Mesenchymal stem cell (in vitro differentiated cells and primary cell): ENCODE results near the gene ATG10.
"Not testable (repeated sequence)": the region's sequence is repeated elsewhere in the genome, so short reads cannot be mapped to it uniquely, and the experiment has no call there.

Experiments
- DNase-seq: peaks from one replicate; pipeline ENCODE4 v3.0.0-alpha.2; 2013
- H2AFZ ChIP-seq: one replicate; pipeline ENCODE4 v1.6.1; 2013; ENCODE audit warnings: low read depth, mild to moderate bottlenecking, control low read depth, inconsistent platforms, low read length, moderate library complexity
- H2AK5ac ChIP-seq: 2 replicates; pipeline ENCODE4 v1.6.1; 2013; ENCODE audit warnings: low read length, moderate library complexity, mild to moderate bottlenecking, inconsistent platforms; ENCODE audit not compliant: severe bottlenecking
- H2BK120ac ChIP-seq: one replicate; pipeline ENCODE4 v1.6.1; 2013; ENCODE audit warnings: low read depth, mild to moderate bottlenecking, inconsistent platforms, low read length, moderate library complexity
- H2BK12ac ChIP-seq, 2 experiments: one replicate each; pipeline ENCODE4 v1.6.1; 2013; ENCODE audit warnings: inconsistent platforms in 2 of 2, low read length in 2 of 2, mild to moderate bottlenecking in 2 of 2, moderate library complexity in 2 of 2, control low read depth in 1 of 2
- H2BK15ac ChIP-seq: one replicate; pipeline ENCODE4 v1.6.1; 2013; ENCODE audit warnings: mild to moderate bottlenecking, low read depth, inconsistent platforms; ENCODE audit not compliant: poor library complexity, severe bottlenecking
- H2BK5ac ChIP-seq: 2 replicates; pipeline ENCODE4 v1.6.1; 2013; ENCODE audit warnings: low read depth, mild to moderate bottlenecking, low read length, control low read depth, inconsistent platforms; ENCODE audit not compliant: poor library complexity, severe bottlenecking
- H3K14ac ChIP-seq, 2 experiments: one replicate each; pipeline ENCODE4 v1.6.1; 2013; ENCODE audit warnings: inconsistent platforms in 2 of 2, low read length in 2 of 2, control low read depth in 1 of 2, mild to moderate bottlenecking in 1 of 2, moderate library complexity in 1 of 2
- H3K18ac ChIP-seq, 2 experiments: one replicate each; pipeline ENCODE4 v1.6.1; 2013; ENCODE audit warnings: inconsistent platforms in 2 of 2, low read length in 2 of 2, control low read depth in 1 of 2, low read depth in 1 of 2, mild to moderate bottlenecking in 1 of 2
- H3K23ac ChIP-seq, 2 experiments: one replicate each; pipeline ENCODE4 v1.6.1; 2013; ENCODE audit warnings: inconsistent platforms in 2 of 2, low read length in 2 of 2, mild to moderate bottlenecking in 2 of 2, moderate library complexity in 2 of 2, control low read depth in 1 of 2
- H3K27ac ChIP-seq: 2 replicates; pipeline ENCODE4 v1.5.1; 2013; ENCODE audit warnings: mild to moderate bottlenecking, moderate library complexity, low read length, control low read depth, inconsistent platforms; ENCODE audit not compliant: poor library complexity, severe bottlenecking
- H3K27me3 ChIP-seq, 2 experiments: 2 replicates each; pipeline versions ENCODE4 v1.6.1 to v1.7.0; 2013; ENCODE audit warnings: low read length in 2 of 2, mild to moderate bottlenecking in 2 of 2, moderate library complexity in 2 of 2, control low read depth in 1 of 2, inconsistent platforms in 1 of 2; ENCODE audit not compliant: control insufficient read depth in 1 of 2, insufficient read depth in 1 of 2
- H3K36me3 ChIP-seq, 2 experiments: 2 replicates each; pipeline versions ENCODE4 v1.6.1 to v1.7.0; 2013; ENCODE audit warnings: low read length in 2 of 2, control low read depth in 1 of 2, inconsistent platforms in 1 of 2, low read depth in 1 of 2, mild to moderate bottlenecking in 1 of 2; ENCODE audit not compliant: insufficient read depth in 2 of 2, control insufficient read depth in 1 of 2
- H3K4ac ChIP-seq, 2 experiments: one replicate each; pipeline ENCODE4 v1.6.1; 2013; ENCODE audit warnings: inconsistent platforms in 2 of 2, low read length in 2 of 2, mild to moderate bottlenecking in 2 of 2, moderate library complexity in 2 of 2, control low read depth in 1 of 2, low read depth in 1 of 2
- H3K4me1 ChIP-seq: 2 replicates; pipeline ENCODE4 v1.6.1; 2013; ENCODE audit warnings: low read depth, low read length, control low read depth; ENCODE audit not compliant: control insufficient read depth, insufficient read depth
- H3K4me2 ChIP-seq: 2 replicates; pipeline ENCODE4 v1.6.1; 2013; ENCODE audit warnings: low read length, mild to moderate bottlenecking, inconsistent platforms; ENCODE audit not compliant: poor library complexity, severe bottlenecking
- H3K4me3 ChIP-seq, 2 experiments: 2 replicates each; pipeline versions ENCODE4 v1.5.1 to v1.7.0; 2013; ENCODE audit warnings: low read length in 2 of 2, mild to moderate bottlenecking in 2 of 2, control low read depth in 1 of 2, low read depth in 1 of 2; ENCODE audit not compliant: insufficient read depth in 1 of 2
- H3K79me1 ChIP-seq: replicated peaks from 2 replicates; pipeline ENCODE4 v1.6.1; 2013; ENCODE audit warnings: mild to moderate bottlenecking, control low read depth, low read length, inconsistent platforms; ENCODE audit not compliant: poor library complexity, severe bottlenecking
- H3K9ac ChIP-seq: 2 replicates; pipeline ENCODE4 v1.7.0; 2013; ENCODE audit warnings: mild to moderate bottlenecking, low read length, moderate library complexity
- H3K9me3 ChIP-seq: 2 replicates; pipeline ENCODE4 v1.7.0; 2013; ENCODE audit warnings: mild to moderate bottlenecking, low read length; ENCODE audit not compliant: control insufficient read depth
- H4K8ac ChIP-seq: one replicate; pipeline ENCODE4 v1.6.1; 2013; ENCODE audit warnings: inconsistent platforms, mild to moderate bottlenecking, low read length, moderate library complexity
- H4K91ac ChIP-seq: one replicate; pipeline ENCODE4 v1.6.1; 2013; ENCODE audit warnings: mild to moderate bottlenecking, low read length, inconsistent platforms
- WGBS: methylation state at CpG from one replicate; pipeline ENCODE4 v1.1.7; 2013; ENCODE audit warnings: mixed read lengths; 5-methylcytosine and 5-hydroxymethylcytosine counted together

The ATG10 gene

GRCh38 chr5:81983563-81983962 lies 11.7 kb downstream of the ATG10 start:
- not testable (repeated sequence) for H2BK15ac ChIP-seq, H2BK5ac ChIP-seq, H2AFZ ChIP-seq, H3K9ac ChIP-seq, DNase-seq, H3K4me2 ChIP-seq, H3K27me3 ChIP-seq, H4K91ac ChIP-seq, H3K27ac ChIP-seq, H2BK120ac ChIP-seq, H3K4me3 ChIP-seq, H3K79me1 ChIP-seq, H3K14ac ChIP-seq, H3K23ac ChIP-seq, H3K36me3 ChIP-seq, H2BK12ac ChIP-seq, H3K4me1 ChIP-seq, H4K8ac ChIP-seq, H3K4ac ChIP-seq, H3K9me3 ChIP-seq, H2AK5ac ChIP-seq, H3K18ac ChIP-seq
- 99% methylated on average over 21 of the region's 30 CpGs for WGBS

DNA sequence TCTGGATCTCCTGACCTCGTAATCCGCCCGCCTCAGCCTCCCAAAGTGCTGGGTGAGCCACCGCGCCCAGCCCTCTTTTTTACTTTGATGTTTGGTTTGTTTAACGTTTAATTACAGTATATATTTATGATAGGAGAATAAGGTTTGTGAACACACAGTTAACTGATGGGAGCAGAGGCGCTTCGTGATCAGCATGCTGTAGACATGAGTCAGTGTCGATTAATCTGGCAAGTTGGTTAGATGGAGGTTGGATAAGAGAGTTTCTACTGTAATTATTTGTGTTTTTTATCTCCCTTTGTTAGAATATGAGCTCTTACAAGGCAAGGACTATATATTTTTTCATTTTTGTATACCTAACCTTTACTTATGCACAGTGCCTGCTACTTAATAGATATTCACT lies 14.3 kb downstream of the ATG10 start:
- no peak overlapping the region for H4K8ac ChIP-seq
- no peak overlapping the region for H2BK120ac ChIP-seq
- no peak overlapping the region for H2BK15ac ChIP-seq
- DNase-seq, result no peak
- no peak overlapping the region for H3K4ac ChIP-seq
- no peaks in the 10 kb centered on the region for H3K36me3 ChIP-seq
- no peak overlapping the region for H3K4me2 ChIP-seq
- no peak overlapping the region for H3K18ac ChIP-seq
- no peak overlapping the region for H3K4me3 ChIP-seq
- no peak overlapping the region for H2BK5ac ChIP-seq
- no peak overlapping the region for H3K23ac ChIP-seq
- no peaks in the 10 kb centered on the region for H3K27me3 ChIP-seq
- H2AK5ac ChIP-seq, result no peak overlapping the region
- H2BK12ac ChIP-seq, result no peak overlapping the region
- no peak overlapping the region for H3K27ac ChIP-seq
- H3K9me3 ChIP-seq, result no peaks in the 10 kb centered on the region
- H3K4me1 ChIP-seq, result no peaks in the 10 kb centered on the region
- H2AFZ ChIP-seq, result no peak overlapping the region
- H4K91ac ChIP-seq, result no peak overlapping the region
- no peak overlapping the region for H3K14ac ChIP-seq
- H3K79me1 ChIP-seq, result peaks cover 5% of the 10 kb centered on the region
- H3K9ac ChIP-seq, result no peak overlapping the region
- WGBS, result 97% methylated on average over 9 of the region's 9 CpGs

GRCh38 chr5:81989204-81989603 lies 17.4 kb downstream of the ATG10 start:
- Histone ChIP-seq H4K8ac (no peak overlapping the region), H3K27ac (no peak overlapping the region), H3K14ac (no peak overlapping the region), H3K23ac (no peak overlapping the region), H3K9me3 (no peaks in the 10 kb centered on the region), H3K36me3 (no peaks in the 10 kb centered on the region), H2BK12ac (no peak overlapping the region), H2AK5ac (no peak overlapping the region), H4K91ac (no peak overlapping the region), H2BK5ac (no peak overlapping the region), H3K9ac (no peak overlapping the region), H2BK120ac (no peak overlapping the region), H2AFZ (no peak overlapping the region), H3K18ac (no peak overlapping the region), H2BK15ac (no peak overlapping the region), H3K4me3 (no peak overlapping the region), H3K4me1 (no peaks in the 10 kb centered on the region), H3K4me2 (no peak overlapping the region), H3K4ac (no peak overlapping the region), H3K27me3 (no peaks in the 10 kb centered on the region), H3K79me1 (peaks cover 5% of the 10 kb centered on the region)
- no peak for DNase-seq
- WGBS, result 90% methylated on average over 5 of the region's 5 CpGs

GRCh38 chr5:81994679-81995078 lies 22.9 kb downstream of the ATG10 start:
- Histone ChIP-seq H3K9me3 (peaks cover 17% of the 10 kb centered on the region), H3K4ac (no peak overlapping the region), H3K4me2 (no peak overlapping the region), H2BK120ac (no peak overlapping the region), H3K79me1 (peaks cover 3% of the 10 kb centered on the region), H3K27me3 (no peaks in the 10 kb centered on the region), H2BK15ac (no peak overlapping the region), H4K91ac (no peak overlapping the region), H3K23ac (no peak overlapping the region), H3K14ac (no peak overlapping the region), H2BK12ac (no peak overlapping the region), H4K8ac (no peak overlapping the region), H3K9ac (no peak overlapping the region), H3K36me3 (peaks cover 6 to 13% of the 10 kb centered on the region in 2 experiments), H2AFZ (no peak overlapping the region), H3K4me1 (no peaks in the 10 kb centered on the region), H3K4me3 (no peak overlapping the region), H2BK5ac (no peak overlapping the region), H3K18ac (no peak overlapping the region), H3K27ac (no peak overlapping the region), H2AK5ac (no peak overlapping the region)
- DNase-seq, result no peak
- WGBS, result 77% methylated on average over 1 of the region's 1 CpG
